Measurements from ENCODE around the gene SMYD3. TPM values are rescaled to one million over a fixed set of nuclear protein-coding genes. Genes with fewer than 3 reads are reported as not detected.

SMYD3 gene
- total RNA-seq, 1 donor from 2014 or later, result 20.8 TPM

DNA sequence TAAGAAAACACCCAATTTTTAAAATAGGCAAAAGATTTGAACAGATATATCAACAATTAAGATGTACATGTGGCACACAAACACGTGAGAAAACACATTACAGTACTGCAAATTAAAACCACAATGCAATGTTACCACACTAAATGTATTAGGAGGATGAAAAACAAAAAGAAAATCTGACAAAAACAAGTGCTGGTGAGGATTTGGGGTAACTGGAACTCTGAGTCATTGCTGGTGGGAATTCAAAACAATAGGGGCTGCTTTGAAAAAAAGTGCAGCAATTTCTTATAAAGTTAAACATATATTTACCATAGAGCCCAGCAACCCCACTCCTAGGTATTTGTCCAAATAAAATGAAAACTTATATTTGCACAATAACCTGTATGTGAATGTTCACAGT is 614.1 kb downstream of the SMYD3 start:
- ATAC-seq (ENCODE audit: low read depth) (no peak), DNase-seq (no peak)
- Mint-ChIP-seq H3K4me1 (peaks cover 10% of the 10 kb centered on the region), H3K27me3 (no peaks in the 10 kb centered on the region), H3K4me3 (no peak overlapping the region), H3K36me3 (ENCODE audit: low read depth) (peaks cover 23% of the 10 kb centered on the region), H3K27ac (no peak overlapping the region), H3K9me3 (peaks cover 16% of the 10 kb centered on the region)
- POLR2A ChIA-PET, result no interaction called here
- TF ChIP-seq CTCF (IDR thresholded peaks at IDR 0.05), result no peak
- intact Hi-C loops (cut with micrococcal nuclease), result no loop called here
- CTCF ChIA-PET, result no interaction called here

DNA sequence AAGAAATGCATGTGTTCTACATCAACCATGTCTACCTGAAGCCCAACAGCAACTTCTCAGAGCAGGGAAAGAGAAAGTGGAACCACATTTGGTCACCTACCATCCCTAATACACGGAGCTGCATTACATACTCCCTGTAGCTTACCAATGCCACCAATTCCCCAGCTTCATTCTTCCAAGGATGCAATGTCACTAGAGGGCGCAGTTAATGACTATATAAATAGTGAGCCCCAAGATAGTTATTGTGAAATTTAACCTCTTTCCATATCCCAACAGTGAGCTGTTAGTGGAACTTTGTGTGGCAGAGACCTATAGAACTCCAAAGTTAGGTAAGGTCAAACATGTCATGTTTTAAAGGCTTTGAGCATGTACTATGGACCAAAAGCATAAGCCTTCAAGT is 618.3 kb downstream of the SMYD3 start:
- POLR2A ChIA-PET, result no interaction called here

GRCh38 chr1:245887829-245888228 is 619.2 kb downstream of the SMYD3 start:
- Mint-ChIP-seq H3K27ac (no peak overlapping the region), H3K27me3 (no peaks in the 10 kb centered on the region), H3K36me3 (ENCODE audit: low read depth) (peaks cover 17% of the 10 kb centered on the region), H3K9me3 (peaks cover 15% of the 10 kb centered on the region), H3K4me3 (no peak overlapping the region), H3K4me1 (no peaks in the 10 kb centered on the region)
- TF ChIP-seq CTCF (IDR thresholded peaks at IDR 0.05), result no peak
- ChIA-PET POLR2A (no interaction called here), CTCF (interaction anchor here (0.9 to 1.5 kb wide), 2 partner anchors 10 to 85 kb away, joined by 3 read pairs; no protein-coding TSS in a partner anchor)
- intact Hi-C loops (cut with micrococcal nuclease), result loop anchor here (2.0 kb wide), 1 partner anchor 563 kb away; no protein-coding TSS in a partner anchor
- ATAC-seq (ENCODE audit: low read depth), result no peak
- no peak for DNase-seq

More for the DNA sequence above, 618.3 kb downstream of the SMYD3 start:
- TF ChIP-seq CTCF (IDR thresholded peaks at IDR 0.05), result no peak
- no peaks in the 10 kb centered on the region for H3K4me1 Mint-ChIP-seq
- intact Hi-C loops (cut with micrococcal nuclease), result loop anchor here (1.0 to 2.0 kb wide), 2 partner anchors 114 to 562 kb away; no protein-coding TSS in a partner anchor
- no peak overlapping the region for H3K27ac Mint-ChIP-seq
- peaks cover 19% of the 10 kb centered on the region for H3K9me3 Mint-ChIP-seq
- H3K4me3 Mint-ChIP-seq, result no peak overlapping the region
- H3K27me3 Mint-ChIP-seq, result no peaks in the 10 kb centered on the region
- DNase-seq (no peak), ATAC-seq (ENCODE audit: low read depth) (no peak)
- peaks cover 21% of the 10 kb centered on the region for H3K36me3 Mint-ChIP-seq (ENCODE audit: low read depth)
- CTCF ChIA-PET, result interaction anchor here (0.7 to 1.9 kb wide), 6 partner anchors 9 to 736 kb away, joined by 3 to 8 read pairs (median 3); no protein-coding TSS in a partner anchor

- no peak overlapping the region for H3K27ac Mint-ChIP-seq
- ChIA-PET CTCF (no interaction called here), POLR2A (no interaction called here)
- TF ChIP-seq CTCF (IDR thresholded peaks at IDR 0.05), result no peak
- H3K4me3 Mint-ChIP-seq, result no peak overlapping the region
- DNase-seq, result no peak
- peaks cover 3% of the 10 kb centered on the region for H3K9me3 Mint-ChIP-seq
- H3K36me3 Mint-ChIP-seq (ENCODE audit: low read depth), result peaks cover 10% of the 10 kb centered on the region
- intact Hi-C loops (cut with micrococcal nuclease), result no loop called here
- no peaks in the 10 kb centered on the region for H3K27me3 Mint-ChIP-seq
- no peaks in the 10 kb centered on the region for H3K4me1 Mint-ChIP-seq
- ATAC-seq (ENCODE audit: low read depth), result no peak
Measured at GRCh38 chr1:245881767-245882391, 625.2 kb downstream of the SMYD3 start.

GRCh38 chr1:245880754-245881403 is 626.2 kb downstream of the SMYD3 start:
- no peak for TF ChIP-seq CTCF (IDR thresholded peaks at IDR 0.05)
- Mint-ChIP-seq H3K4me3 (no peak overlapping the region), H3K4me1 (no peaks in the 10 kb centered on the region), H3K27ac (no peak overlapping the region), H3K27me3 (no peaks in the 10 kb centered on the region), H3K36me3 (ENCODE audit: low read depth) (peaks cover 10% of the 10 kb centered on the region), H3K9me3 (peaks cover 3% of the 10 kb centered on the region)
- CTCF ChIA-PET, result no interaction called here
- ATAC-seq (ENCODE audit: low read depth), result no peak
- no peak for DNase-seq
- intact Hi-C loops (cut with micrococcal nuclease), result no loop called here
- POLR2A ChIA-PET, result no interaction called here
